Stimulated activated effector memory CD8-positive, alpha-beta T cell treated with anti-CD3 and anti-CD28 coated beads, Interleukin-12 subunit alpha, Interleukin-12 subunit beta, amount 100 ng/mL, for 72 hours (primary cell): ENCODE results near the gene HOMER3.

ENCODE experiments used
- ATAC-seq: fragments of 150-1000 bp; cut with Tn5 transposase; 2 replicates; pipeline ENCODE4 v1.10.0; 2021
- DNase-seq, 2 donors: peaks; one replicate each; pipeline ENCODE4 v3.0.0; 2021 to 2022; ENCODE audit warnings: low spot score in 2 of 2
- H3K27ac Mint-ChIP-seq: one replicate; pipeline ENCODE4 v1.8.0; 2022; ENCODE audit warnings: mild to moderate bottlenecking, mixed read lengths
- H3K36me3 Mint-ChIP-seq: one replicate; pipeline ENCODE4 v1.8.0; 2022; ENCODE audit warnings: mild to moderate bottlenecking, mixed read lengths
- H3K4me1 Mint-ChIP-seq: one replicate; pipeline ENCODE4 v1.8.0; 2022; ENCODE audit warnings: mixed read lengths
- H3K4me3 Mint-ChIP-seq: one replicate; pipeline ENCODE4 v1.8.0; 2022; ENCODE audit warnings: mild to moderate bottlenecking, mixed read lengths
- H3K9me3 Mint-ChIP-seq: one replicate; pipeline ENCODE4 v1.8.0; 2022; ENCODE audit warnings: mixed read lengths

HOMER3 gene

GRCh38 chr19:18893587-18894253, 47.3 kb downstream of the HOMER3 start:
- Mint-ChIP-seq H3K4me1 (peaks cover 16% of the 10 kb centered on the region), H3K4me3 (no peak overlapping the region), H3K9me3 (no peaks in the 10 kb centered on the region), H3K27ac (no peak overlapping the region), H3K36me3 (peaks cover 4% of the 10 kb centered on the region)
- no peak for DNase-seq
- no peak for ATAC-seq

GRCh38 chr19:18889949-18890745, 50.9 kb downstream of the HOMER3 start:
- Mint-ChIP-seq H3K27ac (no peak overlapping the region), H3K9me3 (no peaks in the 10 kb centered on the region), H3K4me1 (no peaks in the 10 kb centered on the region), H3K36me3 (no peaks in the 10 kb centered on the region), H3K4me3 (no peak overlapping the region)
- ATAC-seq (no peak), DNase-seq (no peak)

DNA sequence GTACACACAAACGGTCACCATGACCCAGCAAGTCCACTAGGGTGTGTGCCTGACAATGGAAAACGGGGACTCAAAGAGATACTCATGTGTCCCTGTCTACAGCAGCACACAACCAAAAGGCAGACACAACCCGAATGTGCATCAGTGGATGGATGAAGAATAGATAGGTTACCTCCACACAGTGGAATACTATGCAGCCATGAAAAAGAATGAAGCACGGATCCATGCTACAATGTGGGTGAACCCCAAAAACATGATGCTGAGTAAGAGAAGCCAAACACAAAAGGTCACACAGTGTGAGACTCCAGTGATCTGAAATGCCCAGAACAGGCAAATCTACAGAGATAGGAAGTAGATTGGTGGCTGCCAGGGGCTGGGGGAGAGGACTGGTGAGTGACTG, 54.0 kb downstream of the HOMER3 start:
- Mint-ChIP-seq H3K27ac (no peak overlapping the region), H3K4me3 (no peak overlapping the region), H3K4me1 (peaks cover 6% of the 10 kb centered on the region), H3K9me3 (no peaks in the 10 kb centered on the region), H3K36me3 (no peaks in the 10 kb centered on the region)
- ATAC-seq: no peak
- no peak for DNase-seq

DNA sequence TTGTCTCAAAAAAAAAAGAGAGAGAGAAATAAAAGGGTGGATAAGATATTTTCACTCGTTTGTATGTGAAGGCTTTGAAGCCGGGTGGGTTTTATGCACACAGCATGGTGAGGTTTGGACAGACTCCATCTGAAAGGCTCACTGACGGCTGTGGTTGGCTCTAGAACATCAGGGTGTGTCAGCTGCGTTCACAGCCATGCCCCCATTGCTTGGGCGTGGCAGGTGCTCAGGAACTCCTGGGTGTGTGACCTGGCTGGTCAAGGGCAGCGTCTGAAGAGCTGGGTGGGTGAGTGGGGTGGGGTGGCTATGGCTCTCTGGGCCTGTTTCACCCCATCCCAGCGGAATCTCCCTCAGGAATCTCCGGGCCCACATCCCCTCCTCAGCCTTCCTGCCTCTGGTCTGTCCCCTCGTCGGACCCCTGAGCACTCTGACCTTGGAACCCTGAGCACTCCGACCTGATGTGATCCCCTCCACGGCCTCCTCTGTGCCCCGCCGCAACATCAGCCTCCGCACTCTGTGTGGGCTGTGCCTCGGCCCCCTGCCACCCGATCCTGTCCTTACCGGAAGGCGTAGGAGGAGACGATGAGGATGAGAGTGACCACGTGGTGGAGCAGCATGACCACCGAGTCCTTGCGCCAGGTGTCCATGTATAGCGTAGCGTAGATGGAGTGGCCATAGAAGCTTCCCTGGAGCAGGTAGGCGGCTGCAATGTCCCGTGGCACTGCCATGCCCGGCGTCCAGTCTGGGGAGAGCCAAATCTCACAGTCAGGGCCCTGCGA, 57.3 kb downstream of the HOMER3 start:
- Mint-ChIP-seq H3K36me3 (no peaks in the 10 kb centered on the region), H3K4me3 (no peak overlapping the region), H3K4me1 (peaks cover 6% of the 10 kb centered on the region), H3K27ac (no peak overlapping the region), H3K9me3 (no peaks in the 10 kb centered on the region)
- ATAC-seq (no peak), DNase-seq (no peak)

DNA sequence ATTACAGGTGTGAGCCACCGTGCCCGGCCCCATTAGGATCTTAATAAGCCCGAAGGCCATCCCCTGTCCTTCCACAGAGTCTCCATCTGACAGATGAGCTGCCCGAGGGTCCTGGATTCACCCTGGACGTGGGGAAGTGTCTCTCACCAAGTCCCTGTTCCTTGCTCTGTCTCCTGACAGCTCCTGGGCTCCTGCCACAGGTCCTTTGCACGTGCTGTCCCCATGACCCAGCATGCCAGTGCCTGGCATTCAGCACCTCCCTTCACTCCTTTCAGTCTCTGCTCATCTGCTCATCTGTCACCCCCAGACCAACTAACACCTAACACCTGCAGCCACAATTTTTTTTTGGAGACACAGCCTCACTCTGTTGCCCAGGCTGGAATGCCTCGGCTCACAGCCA, 59.5 kb downstream of the HOMER3 start:
- Mint-ChIP-seq H3K27ac (no peak overlapping the region), H3K4me1 (peaks cover 6% of the 10 kb centered on the region), H3K4me3 (no peak overlapping the region), H3K9me3 (no peaks in the 10 kb centered on the region), H3K36me3 (no peaks in the 10 kb centered on the region)
- ATAC-seq: no peak
- DNase-seq: no peak

GRCh38 chr19:18879579-18880373, 61.2 kb downstream of the HOMER3 start:
- ATAC-seq: peak; percentile 48
- no peaks in the 10 kb centered on the region for H3K36me3 Mint-ChIP-seq
- H3K4me1 Mint-ChIP-seq: peaks cover 6% of the 10 kb centered on the region
- no peak overlapping the region for H3K27ac Mint-ChIP-seq
- H3K4me3 Mint-ChIP-seq: no peak overlapping the region
- no peak for DNase-seq
- H3K9me3 Mint-ChIP-seq: no peaks in the 10 kb centered on the region
